ENCODE measurements around the gene TRIM41. TPM values are rescaled to one million over a fixed set of nuclear protein-coding genes. Genes with fewer than 3 reads are reported as not detected.

The TRIM41 gene
- total and polyA plus RNA-seq, 2 of the 13 experiments (the other 11 are each of a cell fraction or from before 2014, with no cell fraction given) = 10.2 to 16.7 TPM

DNA sequence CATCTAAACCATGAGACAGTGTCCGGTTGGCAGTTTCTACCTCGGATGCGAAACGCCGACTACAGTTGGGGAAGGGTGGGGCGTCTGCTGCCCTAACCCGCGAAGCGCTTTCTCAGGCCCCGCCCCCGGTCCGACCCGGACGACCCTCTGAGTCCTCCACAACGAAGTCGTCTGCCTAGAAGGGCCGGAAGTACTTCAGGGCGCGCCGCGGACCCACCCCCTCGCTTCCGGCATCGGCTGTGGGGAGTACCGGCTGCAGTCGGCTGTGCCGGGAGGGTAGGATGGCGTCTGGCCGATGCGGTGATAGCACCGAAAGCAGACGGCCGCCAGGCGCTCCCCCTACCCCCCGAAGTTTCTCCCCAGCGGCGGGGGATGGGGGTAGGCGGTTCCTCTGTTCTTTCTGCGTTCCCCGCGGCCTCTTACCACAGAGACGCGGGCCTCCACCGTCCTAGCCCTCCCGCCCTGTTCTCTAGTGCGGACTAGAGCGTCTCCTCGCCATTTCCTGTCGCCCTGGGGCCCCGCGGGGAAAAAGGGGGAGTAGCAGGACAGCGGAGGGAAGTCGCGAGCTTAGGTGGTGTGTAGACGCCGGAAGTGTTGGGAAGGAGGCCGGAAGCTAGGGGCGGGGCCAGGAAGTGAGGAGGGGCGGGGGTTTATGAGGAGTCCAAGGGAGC lies at the start of gene TRIM41 (continued):
- TF ChIP-seq SETDB1 (CRISPR knock-in tag; IDR thresholded peaks at IDR 0.05; ENCODE audit: borderline replicate concordance) (no peak), KLF13 (CRISPR knock-in tag; IDR thresholded peaks at IDR 0.05) (0 out of 2 replicates have a peak, but pooled peaks have one; percentile 80), ZNF546 (CRISPR knock-in tag; conservative IDR thresholded peaks at IDR 0.05) (no peak), ZNF564 (CRISPR knock-in tag; IDR thresholded peaks at IDR 0.05) (no peak; the same call in 1 of the 2 replicates), HNRNPK (IDR thresholded peaks at IDR 0.05; ENCODE audit: low read depth, low read length, poor library complexity, severe bottlenecking) (peak; percentile 16), SALL2 (CRISPR knock-in tag; IDR thresholded peaks at IDR 0.05) (peak; percentile 77), ZNF234 (CRISPR knock-in tag; conservative IDR thresholded peaks at IDR 0.05) (no peak), ZNF660 (CRISPR knock-in tag; IDR thresholded peaks at IDR 0.05; ENCODE audit: borderline replicate concordance, low read depth) (no peak), SCMH1 (CRISPR knock-in tag; IDR thresholded peaks at IDR 0.05; ENCODE audit: borderline replicate concordance) (no peak), ZNF33B (CRISPR knock-in tag; IDR thresholded peaks at IDR 0.05) (no peak), JDP2 (CRISPR knock-in tag; IDR thresholded peaks at IDR 0.05; ENCODE audit: borderline replicate concordance) (no peak; the same call in 1 of the 2 replicates), ZNF670 (CRISPR knock-in tag; IDR thresholded peaks at IDR 0.05; ENCODE audit: borderline replicate concordance) (peak; percentile 71)
- TF ChIP-seq, protein P1, sequence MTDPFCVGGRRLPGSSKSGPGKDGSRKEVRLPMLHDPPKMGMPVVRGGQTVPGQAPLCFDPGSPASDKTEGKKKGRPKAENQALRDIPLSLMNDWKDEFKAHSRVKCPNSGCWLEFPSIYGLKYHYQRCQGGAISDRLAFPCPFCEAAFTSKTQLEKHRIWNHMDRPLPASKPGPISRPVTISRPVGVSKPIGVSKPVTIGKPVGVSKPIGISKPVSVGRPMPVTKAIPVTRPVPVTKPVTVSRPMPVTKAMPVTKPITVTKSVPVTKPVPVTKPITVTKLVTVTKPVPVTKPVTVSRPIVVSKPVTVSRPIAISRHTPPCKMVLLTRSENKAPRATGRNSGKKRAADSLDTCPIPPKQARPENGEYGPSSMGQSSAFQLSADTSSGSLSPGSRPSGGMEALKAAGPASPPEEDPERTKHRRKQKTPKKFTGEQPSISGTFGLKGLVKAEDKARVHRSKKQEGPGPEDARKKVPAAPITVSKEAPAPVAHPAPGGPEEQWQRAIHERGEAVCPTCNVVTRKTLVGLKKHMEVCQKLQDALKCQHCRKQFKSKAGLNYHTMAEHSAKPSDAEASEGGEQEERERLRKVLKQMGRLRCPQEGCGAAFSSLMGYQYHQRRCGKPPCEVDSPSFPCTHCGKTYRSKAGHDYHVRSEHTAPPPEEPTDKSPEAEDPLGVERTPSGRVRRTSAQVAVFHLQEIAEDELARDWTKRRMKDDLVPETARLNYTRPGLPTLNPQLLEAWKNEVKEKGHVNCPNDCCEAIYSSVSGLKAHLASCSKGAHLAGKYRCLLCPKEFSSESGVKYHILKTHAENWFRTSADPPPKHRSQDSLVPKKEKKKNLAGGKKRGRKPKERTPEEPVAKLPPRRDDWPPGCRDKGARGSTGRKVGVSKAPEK (CRISPR knock-in tag; IDR thresholded peaks at IDR 0.05; ENCODE audit: borderline replicate concordance) = 0 out of 2 replicates have a peak, but pooled peaks have one; percentile 54
- TF ChIP-seq, protein P2, sequence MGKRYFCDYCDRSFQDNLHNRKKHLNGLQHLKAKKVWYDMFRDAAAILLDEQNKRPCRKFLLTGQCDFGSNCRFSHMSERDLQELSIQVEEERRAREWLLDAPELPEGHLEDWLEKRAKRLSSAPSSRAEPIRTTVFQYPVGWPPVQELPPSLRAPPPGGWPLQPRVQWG (CRISPR knock-in tag; IDR thresholded peaks at IDR 0.05; ENCODE audit: borderline replicate concordance, low read depth) = no peak
- TF ChIP-seq, protein P3, sequence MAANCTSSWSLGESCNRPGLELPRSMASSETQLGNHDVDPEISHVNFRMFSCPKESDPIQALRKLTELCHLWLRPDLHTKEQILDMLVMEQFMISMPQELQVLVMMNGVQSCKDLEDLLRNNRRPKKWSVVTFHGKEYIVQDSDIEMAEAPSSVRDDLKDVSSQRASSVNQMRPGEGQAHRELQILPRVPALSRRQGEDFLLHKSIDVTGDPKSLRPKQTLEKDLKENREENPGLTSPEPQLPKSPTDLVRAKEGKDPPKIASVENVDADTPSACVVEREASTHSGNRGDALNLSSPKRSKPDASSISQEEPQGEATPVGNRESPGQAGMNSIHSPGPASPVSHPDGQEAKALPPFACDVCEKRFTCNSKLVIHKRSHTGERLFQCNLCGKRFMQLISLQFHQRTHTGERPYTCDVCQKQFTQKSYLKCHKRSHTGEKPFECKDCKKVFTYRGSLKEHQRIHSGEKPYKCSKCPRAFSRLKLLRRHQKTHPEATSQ (CRISPR knock-in tag; IDR thresholded peaks at IDR 0.05; ENCODE audit: borderline replicate concordance) = peak; percentile 58; the same call in 1 of the 2 replicates
- TF ChIP-seq, protein P4, sequence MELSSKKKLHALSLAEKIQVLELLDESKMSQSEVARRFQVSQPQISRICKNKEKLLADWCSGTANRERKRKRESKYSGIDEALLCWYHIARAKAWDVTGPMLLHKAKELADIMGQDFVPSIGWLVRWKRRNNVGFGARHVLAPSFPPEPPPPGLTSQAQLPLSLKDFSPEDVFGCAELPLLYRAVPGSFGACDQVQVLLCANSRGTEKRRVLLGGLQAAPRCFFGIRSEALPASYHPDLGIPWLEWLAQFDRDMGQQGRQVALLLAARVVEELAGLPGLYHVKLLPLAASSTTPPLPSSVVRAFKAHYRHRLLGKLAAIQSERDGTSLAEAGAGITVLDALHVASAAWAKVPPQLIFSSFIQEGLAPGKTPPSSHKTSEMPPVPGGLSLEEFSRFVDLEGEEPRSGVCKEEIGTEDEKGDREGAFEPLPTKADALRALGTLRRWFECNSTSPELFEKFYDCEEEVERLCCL (CRISPR knock-in tag; IDR thresholded peaks at IDR 0.05; ENCODE audit: borderline replicate concordance) = no peak
- TF ChIP-seq, protein P5, sequence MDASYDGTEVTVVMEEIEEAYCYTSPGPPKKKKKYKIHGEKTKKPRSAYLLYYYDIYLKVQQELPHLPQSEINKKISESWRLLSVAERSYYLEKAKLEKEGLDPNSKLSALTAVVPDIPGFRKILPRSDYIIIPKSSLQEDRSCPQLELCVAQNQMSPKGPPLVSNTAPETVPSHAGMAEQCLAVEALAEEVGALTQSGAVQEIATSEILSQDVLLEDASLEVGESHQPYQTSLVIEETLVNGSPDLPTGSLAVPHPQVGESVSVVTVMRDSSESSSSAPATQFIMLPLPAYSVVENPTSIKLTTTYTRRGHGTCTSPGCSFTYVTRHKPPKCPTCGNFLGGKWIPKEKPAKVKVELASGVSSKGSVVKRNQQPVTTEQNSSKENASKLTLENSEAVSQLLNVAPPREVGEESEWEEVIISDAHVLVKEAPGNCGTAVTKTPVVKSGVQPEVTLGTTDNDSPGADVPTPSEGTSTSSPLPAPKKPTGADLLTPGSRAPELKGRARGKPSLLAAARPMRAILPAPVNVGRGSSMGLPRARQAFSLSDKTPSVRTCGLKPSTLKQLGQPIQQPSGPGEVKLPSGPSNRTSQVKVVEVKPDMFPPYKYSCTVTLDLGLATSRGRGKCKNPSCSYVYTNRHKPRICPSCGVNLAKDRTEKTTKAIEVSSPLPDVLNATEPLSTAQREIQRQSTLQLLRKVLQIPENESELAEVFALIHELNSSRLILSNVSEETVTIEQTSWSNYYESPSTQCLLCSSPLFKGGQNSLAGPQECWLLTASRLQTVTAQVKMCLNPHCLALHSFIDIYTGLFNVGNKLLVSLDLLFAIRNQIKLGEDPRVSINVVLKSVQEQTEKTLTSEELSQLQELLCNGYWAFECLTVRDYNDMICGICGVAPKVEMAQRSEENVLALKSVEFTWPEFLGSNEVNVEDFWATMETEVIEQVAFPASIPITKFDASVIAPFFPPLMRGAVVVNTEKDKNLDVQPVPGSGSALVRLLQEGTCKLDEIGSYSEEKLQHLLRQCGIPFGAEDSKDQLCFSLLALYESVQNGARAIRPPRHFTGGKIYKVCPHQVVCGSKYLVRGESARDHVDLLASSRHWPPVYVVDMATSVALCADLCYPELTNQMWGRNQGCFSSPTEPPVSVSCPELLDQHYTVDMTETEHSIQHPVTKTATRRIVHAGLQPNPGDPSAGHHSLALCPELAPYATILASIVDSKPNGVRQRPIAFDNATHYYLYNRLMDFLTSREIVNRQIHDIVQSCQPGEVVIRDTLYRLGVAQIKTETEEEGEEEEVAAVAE (CRISPR knock-in tag; IDR thresholded peaks at IDR 0.05; ENCODE audit: borderline replicate concordance) = no peak
